GM11168 (cell line): Measurements from ENCODE around the gene DOCK3.

ENCODE experiments used
- in situ Hi-C: fragments of 300-500 bp; cut with MboI; formaldehyde crosslinking; loops from one replicate; pipeline ENCODE4 v1.12.0; 2022; ENCODE audit warnings: low sequenced_read_pairs; ENCODE audit not compliant: unreplicated experiment

Gene DOCK3

DNA sequence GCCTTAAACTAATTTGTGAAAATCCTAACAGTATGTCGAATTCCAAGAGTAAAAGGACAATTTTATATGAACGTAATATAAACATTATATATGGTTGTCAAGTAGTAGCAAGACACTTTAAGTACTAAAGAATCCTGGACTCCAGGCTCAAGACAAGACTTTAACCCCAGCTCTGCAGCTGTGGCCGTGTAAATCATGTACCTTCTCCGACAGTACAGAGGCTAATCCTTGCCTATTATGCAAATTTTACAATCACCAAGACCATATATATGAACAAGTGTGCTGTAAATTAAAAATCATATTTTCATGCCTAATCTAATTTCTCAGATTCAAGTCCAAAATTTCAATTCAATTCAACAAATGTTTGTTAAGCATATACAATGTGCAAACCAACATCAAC, 752.2 kb downstream of the DOCK3 start:
- in situ Hi-C loops, result loop anchor here (5.0 kb wide), 1 partner anchor 35 kb away; the partner anchor contains the start of gene RBM15B

DNA sequence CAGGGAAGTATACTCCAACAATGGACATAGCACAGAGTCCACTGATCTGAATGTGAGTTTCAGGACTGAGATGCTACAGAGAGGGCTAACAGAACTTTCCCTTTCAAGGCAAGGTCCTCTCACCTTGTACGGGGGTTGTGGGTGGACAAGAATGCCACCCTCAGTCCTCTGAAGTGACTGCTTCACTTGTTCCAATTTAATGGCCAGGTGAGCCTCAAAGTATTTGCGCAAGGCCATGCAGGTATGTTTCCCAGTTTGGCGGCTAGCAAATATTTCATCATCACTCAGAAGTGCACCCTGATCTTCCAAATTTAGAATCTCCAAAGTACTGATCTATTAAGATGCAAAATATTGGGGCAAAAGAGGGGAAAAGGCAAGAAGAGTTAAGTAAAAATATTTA, 754.4 kb downstream of the DOCK3 start:
- in situ Hi-C loops, result loop anchor here (5.0 kb wide), 1 partner anchor 37 kb away; the partner anchor contains the start of gene RBM15B
